PC-9 (cell line): ENCODE data around the gene IQCH. TPM values are rescaled to one million over a fixed set of nuclear protein-coding genes. Genes with fewer than 3 reads are reported as not detected.

Experiments used
- BruUV-seq: library from RNA; stranded (reverse); fragments of 400-500 nt; replicated peaks from 2 replicates; lab custom pipeline; 2021; lab: Mats Ljungman, UMichigan
- CTCF ChIA-PET: fragments of 300-600 bp; sonication (Branson Sonifier 250); formaldehyde crosslinking; loops from one replicate; lab custom pipeline; 2022; ENCODE audit warnings: antibody characterized with exemption; lab: Charles Lee
- POLR2A ChIA-PET: fragments of 300-600 bp; sonication (Branson Sonifier 250); formaldehyde crosslinking; loops from one replicate; lab custom pipeline; 2022; ENCODE audit warnings: antibody characterized with exemption; ENCODE audit not compliant: unreplicated experiment; lab: Charles Lee
- DNase-seq, 2 experiments: peaks; one replicate each; pipeline versions ENCODE4 v3.0.0 to v3.0.0-alpha.2; 2015 to 2022; ENCODE audit warnings: mixed read lengths in 1 of 2
- H2AFZ ChIP-seq: fragments of 200-600 bp; sonication (generic); 2 replicates; pipeline ENCODE4 v1.8.1; 2017; ENCODE audit warnings: antibody characterized with exemption
- H3F3A ChIP-seq: fragments of 200-600 bp; sonication (generic); 2 replicates; pipeline ENCODE4 v1.8.1; 2017; ENCODE audit warnings: antibody characterized with exemption, mild to moderate bottlenecking, low read depth; ENCODE audit not compliant: insufficient read depth
- H3K27ac ChIP-seq: fragments of 200-600 bp; sonication (generic); 2 replicates; pipeline ENCODE4 v1.6.1; 2016; ENCODE audit warnings: mixed run types
- H3K27me3 ChIP-seq: fragments of 200-600 bp; sonication (generic); 2 replicates; pipeline ENCODE4 v1.6.1; 2016; ENCODE audit warnings: low read depth, mixed run types; ENCODE audit not compliant: insufficient read depth
- H3K36me3 ChIP-seq: fragments of 200-600 bp; sonication (generic); 2 replicates; pipeline ENCODE4 v1.6.1; 2016; ENCODE audit warnings: low read depth, mixed run types
- H3K4me1 ChIP-seq: fragments of 200-600 bp; sonication (generic); replicated peaks from 2 replicates; pipeline ENCODE4 v1.6.1; 2016; ENCODE audit warnings: mixed run types; ENCODE audit not compliant: insufficient read depth
- H3K4me2 ChIP-seq: fragments of 200-600 bp; sonication (generic); 2 replicates; pipeline ENCODE4 v1.6.1; 2017; ENCODE audit warnings: mixed run types
- H3K4me3 ChIP-seq: fragments of 200-600 bp; sonication (generic); 2 replicates; pipeline ENCODE4 v1.6.1; 2016; ENCODE audit warnings: mixed run types
- H3K79me2 ChIP-seq: fragments of 200-600 bp; sonication (generic); 2 replicates; pipeline ENCODE4 v1.6.1; 2017; ENCODE audit warnings: low read depth, mixed run types
- H3K9me2 ChIP-seq: fragments of 200-600 bp; sonication (generic); 2 replicates; pipeline ENCODE4 v1.8.1; 2017; ENCODE audit warnings: mild to moderate bottlenecking; ENCODE audit not compliant: insufficient read depth
- H3K9me3 ChIP-seq: fragments of 200-600 bp; sonication (generic); 2 replicates; pipeline ENCODE4 v1.8.1; 2016; ENCODE audit warnings: low read depth; ENCODE audit not compliant: insufficient read depth
- H4K20me1 ChIP-seq: fragments of 200-600 bp; sonication (generic); 2 replicates; pipeline ENCODE4 v1.8.1; 2017; ENCODE audit not compliant: insufficient read depth
- CTCF ChIP-seq: fragments of 200-600 bp; sonication (generic); conservative IDR thresholded peaks from 2 replicates; pipeline ENCODE4 v1.6.1; 2017; ENCODE audit warnings: mixed run types, antibody characterized with exemption, mild to moderate bottlenecking, moderate library complexity
- EZH2 ChIP-seq: fragments of 200-600 bp; sonication (generic); IDR thresholded peaks from 2 replicates; pipeline ENCODE4 v1.8.0; 2017; ENCODE audit warnings: antibody characterized with exemption, low read depth
- intact Hi-C: fragments of 100-400 bp; cut with micrococcal nuclease; formaldehyde crosslinking; loops from one replicate; pipeline ENCODE4 v1.10.0; 2022; ENCODE audit not compliant: unreplicated experiment
- total RNA-seq: library from RNA; stranded (reverse); gene quantifications from 2 replicates; pipeline ENCODE4 v1.2.3, GENCODE V29; 2021

IQCH gene
- total RNA-seq, 1 experiment from 2014 or later = 7.5 TPM

- H3K4me3 ChIP-seq = peak overlapping the region; percentile 83
- intact Hi-C loops = loop anchor here (5.0 kb wide), 1 partner anchor 315 kb away; no protein-coding TSS in a partner anchor
- DNase-seq = no peak
- H3F3A ChIP-seq = peaks cover 25% of the 10 kb centered on the region
- TF ChIP-seq CTCF (no peak), EZH2 (no peak)
- 0 out of 2 replicates have a peak, but pooled peaks cover 4% of the 10 kb centered on the region for H3K36me3 ChIP-seq
- peaks cover 17% of the 10 kb centered on the region for H3K4me1 ChIP-seq
- H4K20me1 ChIP-seq = peaks cover 11% of the 10 kb centered on the region
- peak overlapping the region; percentile 84 for H2AFZ ChIP-seq
- peak overlapping the region; percentile 92 for H3K4me2 ChIP-seq
- H3K79me2 ChIP-seq = peaks cover 46% of the 10 kb centered on the region
- TSS peak; percentile 56 for BruUV-seq
- no peaks in the 10 kb centered on the region for H3K9me3 ChIP-seq
- CTCF ChIA-PET = no interaction called here
- no peaks in the 10 kb centered on the region for H3K27me3 ChIP-seq
- peak overlapping the region; percentile 85 for H3K27ac ChIP-seq
- POLR2A ChIA-PET = interaction anchor here (0.5 to 1.0 kb wide), 4 partner anchors 9 to 361 kb away, joined by 3 to 6 read pairs (median 5); no protein-coding TSS in a partner anchor
- H3K9me2 ChIP-seq = no peaks in the 10 kb centered on the region
Measured at GRCh38 chr15:67521783-67522568, 267.4 kb downstream of the IQCH start.

- no peaks in the 10 kb centered on the region for H3K9me2 ChIP-seq
- ChIA-PET POLR2A (no interaction called here), CTCF (no interaction called here)
- 0 out of 2 replicates have a peak, but pooled peaks cover 7% of the 10 kb centered on the region for H3K36me3 ChIP-seq
- H3K79me2 ChIP-seq = peaks cover 46% of the 10 kb centered on the region
- no TSS peak for BruUV-seq
- DNase-seq = no peak
- intact Hi-C loops = loop anchor here (5.0 kb wide), 1 partner anchor 314 kb away; no protein-coding TSS in a partner anchor
- peaks cover 11% of the 10 kb centered on the region for H4K20me1 ChIP-seq
- TF ChIP-seq CTCF (no peak), EZH2 (no peak)
- 0 out of 2 replicates have a peak overlapping the region, but pooled peaks have one; percentile 83 for H3K4me3 ChIP-seq
- no peaks in the 10 kb centered on the region for H3K9me3 ChIP-seq
- H2AFZ ChIP-seq = no peak overlapping the region
- peaks cover 17% of the 10 kb centered on the region for H3K4me1 ChIP-seq
- H3F3A ChIP-seq = peaks cover 25% of the 10 kb centered on the region
- H3K27ac ChIP-seq = no peak overlapping the region
- no peaks in the 10 kb centered on the region for H3K27me3 ChIP-seq
- H3K4me2 ChIP-seq = peak overlapping the region; percentile 92
Measured at GRCh38 chr15:67523330-67523729, 268.7 kb downstream of the IQCH start.

- TF ChIP-seq CTCF = no peak
- TF ChIP-seq EZH2 = no peak
- Histone ChIP-seq H3K27ac (no peak overlapping the region), H3K4me2 (no peak overlapping the region), H3K79me2 (peaks cover 46% of the 10 kb centered on the region), H4K20me1 (peaks cover 11% of the 10 kb centered on the region), H3F3A (peaks cover 25% of the 10 kb centered on the region), H3K9me2 (no peaks in the 10 kb centered on the region), H3K9me3 (no peaks in the 10 kb centered on the region), H3K27me3 (no peaks in the 10 kb centered on the region), H2AFZ (no peak overlapping the region), H3K4me1 (peaks cover 17% of the 10 kb centered on the region), H3K36me3 (0 out of 2 replicates have a peak, but pooled peaks cover 7% of the 10 kb centered on the region), H3K4me3 (no peak overlapping the region)
- intact Hi-C loops = loop anchor here (5.0 kb wide), 1 partner anchor 313 kb away; no protein-coding TSS in a partner anchor
- DNase-seq = no peak
- ChIA-PET POLR2A (interaction anchor here (0.5 to 0.7 kb wide), 2 partner anchors 9 to 73 kb away, joined by 4 to 6 read pairs; no protein-coding TSS in a partner anchor), CTCF (no interaction called here)
- no TSS peak for BruUV-seq
Measured at GRCh38 chr15:67524235-67524634, 269.6 kb downstream of the IQCH start.
